NCI-H146 treated with DMSO at 0.1 percent for 48 hours (cell line): ENCODE measurements around the gene PPP1R1A.

Experiments used
- DNase-seq: peaks from one replicate; lab custom pipeline; 2025; ENCODE audit not compliant: unreplicated experiment; lab: John Stamatoyannopoulos, UW

PPP1R1A gene

DNA sequence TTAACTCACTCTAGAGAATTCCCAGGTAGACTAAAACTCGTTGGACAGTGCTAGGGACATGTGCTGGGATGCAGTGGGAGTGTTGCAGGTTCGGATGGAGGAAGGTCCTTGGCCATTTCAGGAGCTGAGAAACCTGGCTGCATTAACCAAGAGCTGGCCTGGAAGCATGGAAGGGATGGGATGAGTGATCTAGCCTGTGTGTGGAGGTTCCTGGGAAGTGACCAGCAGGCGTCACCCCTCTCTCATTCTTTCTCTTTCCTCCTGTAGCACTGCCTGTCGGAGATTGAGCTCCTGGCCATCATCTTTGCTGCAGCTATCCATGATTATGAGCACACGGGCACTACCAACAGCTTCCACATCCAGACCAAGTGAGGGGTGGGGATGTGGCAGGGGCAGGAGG lies 15.6 kb downstream of the PPP1R1A start:
- DNase-seq = no peak

- no peak for DNase-seq
Measured at GRCh38 chr12:54571193-54572188, 17.0 kb downstream of the PPP1R1A start.

DNA sequence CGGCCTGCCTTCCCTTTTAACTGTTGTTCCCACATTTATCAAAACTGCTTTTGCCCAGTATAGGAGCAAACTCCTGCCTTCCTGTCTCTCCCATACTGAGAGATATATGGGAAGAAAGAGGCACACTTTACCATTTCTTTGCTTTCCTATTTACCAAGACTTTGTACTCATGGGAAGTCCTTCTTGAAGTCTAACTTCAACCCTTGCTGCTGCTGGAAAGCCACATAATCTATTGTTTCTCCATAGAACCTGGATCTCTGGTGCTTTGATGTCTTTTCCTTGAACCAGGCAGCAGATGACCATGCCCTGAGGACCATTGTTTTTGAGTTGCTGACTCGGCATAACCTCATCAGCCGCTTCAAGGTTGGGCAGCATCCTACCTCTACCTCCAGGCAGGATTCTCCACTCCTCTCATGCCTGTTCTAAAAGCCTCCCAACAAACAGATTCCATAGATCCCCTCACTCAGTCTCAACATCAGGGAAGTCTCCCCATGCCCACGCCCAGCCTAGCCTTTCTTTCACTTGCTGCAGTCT lies 18.4 kb downstream of the PPP1R1A start:
- no peak for DNase-seq

- DNase-seq = no peak
Measured at GRCh38 chr12:54569072-54569471, 19.4 kb downstream of the PPP1R1A start.

- DNase-seq = no peak
Measured at GRCh38 chr12:54566792-54567191, 21.7 kb downstream of the PPP1R1A start.

- no peak for DNase-seq
Measured at GRCh38 chr12:54565986-54566544, 22.4 kb downstream of the PPP1R1A start.

- no peak for DNase-seq
Measured at GRCh38 chr12:54565310-54565985, 23.0 kb downstream of the PPP1R1A start.

GRCh38 chr12:54564768-54565167 lies 23.7 kb downstream of the PPP1R1A start:
- no peak for DNase-seq

DNA sequence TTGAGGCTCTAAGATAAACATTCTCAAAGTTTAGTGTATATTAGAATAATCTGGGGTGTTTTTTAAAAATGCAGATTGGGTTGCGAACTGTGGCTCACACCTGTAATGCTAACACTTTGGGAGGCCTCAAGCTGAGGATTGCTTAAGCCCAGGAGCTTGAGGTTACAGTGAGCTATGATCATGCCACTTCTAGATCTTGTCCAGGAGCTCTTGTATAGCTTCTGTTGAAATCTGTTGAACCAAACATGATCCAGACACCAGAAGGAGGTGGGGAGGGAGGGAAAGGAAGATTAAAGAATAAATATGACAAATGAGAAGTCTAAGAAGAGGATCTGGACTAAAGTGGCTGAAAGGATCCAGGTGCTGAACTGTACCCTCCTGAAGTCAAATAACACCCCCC lies 24.7 kb downstream of the PPP1R1A start:
- no peak for DNase-seq

DNA sequence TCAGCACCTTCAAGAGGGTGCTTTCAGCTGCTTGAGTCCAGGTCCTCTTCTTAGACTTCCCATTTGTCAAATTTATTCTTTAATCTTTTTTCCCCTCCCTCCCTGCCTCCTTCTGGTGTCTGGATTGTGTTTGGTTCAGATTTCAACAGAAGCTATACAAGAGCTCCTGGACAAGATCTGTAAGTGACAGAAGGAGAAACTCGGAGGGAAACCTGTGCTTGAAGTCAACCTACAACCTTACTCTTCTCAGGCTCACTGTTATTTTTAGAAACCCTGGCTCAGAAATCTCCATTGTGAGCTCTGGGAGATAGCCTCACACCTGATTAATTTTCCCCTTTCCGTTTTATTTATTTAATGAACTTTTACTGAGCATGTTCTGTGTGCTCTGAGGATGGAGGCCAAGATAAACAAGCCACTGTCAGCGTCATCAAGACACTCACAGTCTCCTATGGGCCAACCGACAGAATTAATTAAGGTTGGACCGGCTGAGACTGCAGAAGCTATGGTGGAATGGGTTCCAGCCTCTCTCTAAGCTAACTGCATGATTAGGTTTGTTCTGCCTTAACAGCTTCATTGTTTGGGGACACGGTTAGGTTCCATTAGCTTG lies 25.6 kb downstream of the PPP1R1A start:
- DNase-seq = no peak

- DNase-seq = no peak
Measured at GRCh38 chr12:54561164-54561563, 27.3 kb downstream of the PPP1R1A start.

- DNase-seq = peak; percentile 5
Measured at GRCh38 chr12:54560374-54560858, 28.0 kb downstream of the PPP1R1A start.

- no peak for DNase-seq
Measured at GRCh38 chr12:54558759-54559158, 29.7 kb downstream of the PPP1R1A start.

DNA sequence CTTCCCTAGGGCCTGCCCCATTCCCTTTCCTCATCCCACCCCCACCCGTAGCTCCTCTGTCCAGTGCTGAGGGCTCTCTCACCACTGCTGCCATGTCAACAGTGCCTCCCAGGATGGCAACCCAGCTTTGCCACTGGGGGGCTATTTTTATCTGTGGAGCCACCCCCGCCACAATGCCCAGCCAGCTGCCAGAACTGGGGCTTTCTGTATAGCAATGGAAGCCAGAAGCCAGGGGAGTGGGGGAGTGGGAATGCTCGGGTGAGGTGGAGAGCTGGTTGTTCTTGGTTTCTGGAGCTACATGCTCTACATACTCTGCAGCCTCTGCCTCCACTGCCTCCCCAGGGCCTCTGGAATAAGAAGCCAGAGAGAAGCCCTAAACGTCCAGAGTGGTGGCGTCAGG lies 30.1 kb downstream of the PPP1R1A start:
- no peak for DNase-seq

GRCh38 chr12:54555670-54556257 lies 32.7 kb downstream of the PPP1R1A start:
- DNase-seq = no peak

- no peak for DNase-seq
Measured at GRCh38 chr12:54549774-54550451, 38.5 kb downstream of the PPP1R1A start.

DNA sequence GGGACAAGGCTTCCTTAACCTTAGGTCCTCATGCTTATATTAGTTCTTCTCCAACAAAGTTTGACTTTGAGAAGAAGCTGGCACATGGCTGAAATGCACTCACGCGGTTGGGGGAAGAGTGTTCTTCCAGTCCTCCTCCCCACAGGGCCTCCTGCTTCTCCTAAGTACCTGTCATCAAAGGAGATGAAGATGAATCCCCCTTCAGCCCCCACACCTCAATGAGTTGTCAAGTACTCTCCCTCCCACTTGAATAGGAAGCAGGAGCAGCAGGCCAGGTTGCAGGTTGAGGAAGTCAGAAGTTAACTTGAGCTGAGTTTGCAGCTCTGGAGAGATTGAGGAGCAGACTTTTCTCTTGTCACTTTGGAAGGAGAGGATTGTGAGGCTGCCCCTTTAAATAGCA lies 41.9 kb downstream of the PPP1R1A start:
- no peak for DNase-seq

- DNase-seq = no peak
Measured at GRCh38 chr12:54544743-54545142, 43.7 kb downstream of the PPP1R1A start.

DNA sequence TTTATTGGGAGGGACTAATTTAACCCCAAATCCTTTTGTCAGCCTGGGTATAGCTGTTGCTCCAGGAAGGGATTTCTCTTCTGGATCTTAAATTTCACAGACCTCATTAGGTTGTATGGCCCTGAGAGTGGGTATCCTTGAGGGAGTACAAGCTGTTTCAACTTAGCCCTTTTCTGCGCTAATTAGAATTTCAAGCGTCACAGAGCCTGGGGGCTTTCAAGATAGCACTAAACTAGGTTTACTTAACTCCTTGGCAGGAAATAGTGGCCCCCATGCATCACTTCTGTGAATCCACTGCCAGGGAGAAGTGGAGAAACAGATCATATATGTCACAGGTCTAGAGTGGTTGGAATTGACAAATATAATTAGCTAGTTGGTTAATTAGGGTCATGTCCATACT lies 44.9 kb downstream of the PPP1R1A start:
- no peak for DNase-seq

DNA sequence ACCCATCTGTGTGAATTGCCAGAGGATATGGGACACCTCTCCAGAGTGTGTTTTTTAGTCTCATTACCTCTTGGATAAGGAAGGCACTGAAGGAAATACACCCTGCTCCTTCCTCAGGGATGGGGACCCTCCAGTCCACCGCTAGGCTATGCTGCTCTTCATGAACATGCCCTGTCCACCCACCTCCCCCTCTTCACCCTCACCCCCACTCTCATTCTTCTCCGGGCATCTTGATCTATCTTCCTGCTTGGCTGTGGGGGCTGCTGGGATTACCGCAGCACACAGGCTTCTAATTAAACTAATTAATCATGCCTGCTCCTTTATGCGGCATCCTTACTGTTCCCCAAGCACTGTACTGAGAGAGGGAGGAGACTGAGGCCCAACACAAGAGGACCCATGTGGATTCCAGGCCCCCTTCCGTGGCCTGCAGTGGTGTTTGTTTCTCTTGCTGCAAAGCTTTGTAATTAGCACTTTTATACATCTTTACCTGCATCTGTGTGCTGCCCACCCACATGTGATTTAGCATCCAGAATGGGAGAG lies 46.6 kb downstream of the PPP1R1A start:
- no peak for DNase-seq
